T-helper 2 cell treated with Interferon-gamma antibody and Interleukin-4, amounts not matched to agents 5 μg/mL and 100 μg/mL, for 36 hours (primary cell): ENCODE results near the gene TFDP1.

Experiments
- DNase-seq: peaks from one replicate; pipeline ENCODE4 v3.0.0; 2021; ENCODE audit warnings: low spot score
- H3K27ac Mint-ChIP-seq: one replicate; pipeline ENCODE4 v1.8.0; 2021; ENCODE audit warnings: mild to moderate bottlenecking, mixed read lengths
- H3K27me3 Mint-ChIP-seq: one replicate; pipeline ENCODE4 v1.8.0; 2021; ENCODE audit warnings: low read depth, mixed read lengths
- H3K36me3 Mint-ChIP-seq: one replicate; pipeline ENCODE4 v1.8.0; 2021; ENCODE audit warnings: low read depth, mixed read lengths
- H3K4me1 Mint-ChIP-seq: one replicate; pipeline ENCODE4 v1.8.0; 2021; ENCODE audit warnings: low read depth, mixed read lengths
- H3K4me3 Mint-ChIP-seq: one replicate; pipeline ENCODE4 v1.8.0; 2022; ENCODE audit warnings: mild to moderate bottlenecking, moderate library complexity, mixed read lengths
- H3K9me3 Mint-ChIP-seq: one replicate; pipeline ENCODE4 v1.8.0; 2021; ENCODE audit warnings: mixed read lengths

TFDP1 gene

DNA sequence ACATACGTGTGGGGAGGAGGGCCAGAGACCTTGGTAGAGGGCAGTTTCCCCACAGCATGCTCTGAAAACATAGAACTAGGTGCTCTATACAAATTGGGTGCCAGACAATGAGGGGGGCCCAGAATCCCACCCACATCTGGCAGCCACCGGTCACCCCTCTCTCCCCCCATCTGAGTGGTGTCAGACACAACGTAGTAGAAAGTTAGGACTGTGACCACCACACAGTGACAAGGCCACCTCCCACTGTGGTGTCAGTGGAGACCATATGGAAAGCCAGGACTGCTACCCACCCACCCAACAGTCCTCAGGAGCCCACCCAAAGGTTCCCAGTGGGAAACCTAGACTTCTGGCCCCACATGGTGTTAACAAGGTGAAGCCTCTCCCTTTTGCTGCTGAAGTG is 75.5 kb downstream of the TFDP1 start:
- no peak overlapping the region for H3K27ac Mint-ChIP-seq
- no peak for DNase-seq
- H3K9me3 Mint-ChIP-seq: peaks cover 14% of the 10 kb centered on the region
- H3K4me1 Mint-ChIP-seq: no peaks in the 10 kb centered on the region
- H3K27me3 Mint-ChIP-seq: no peaks in the 10 kb centered on the region
- H3K36me3 Mint-ChIP-seq: no peaks in the 10 kb centered on the region
- no peak overlapping the region for H3K4me3 Mint-ChIP-seq

DNA sequence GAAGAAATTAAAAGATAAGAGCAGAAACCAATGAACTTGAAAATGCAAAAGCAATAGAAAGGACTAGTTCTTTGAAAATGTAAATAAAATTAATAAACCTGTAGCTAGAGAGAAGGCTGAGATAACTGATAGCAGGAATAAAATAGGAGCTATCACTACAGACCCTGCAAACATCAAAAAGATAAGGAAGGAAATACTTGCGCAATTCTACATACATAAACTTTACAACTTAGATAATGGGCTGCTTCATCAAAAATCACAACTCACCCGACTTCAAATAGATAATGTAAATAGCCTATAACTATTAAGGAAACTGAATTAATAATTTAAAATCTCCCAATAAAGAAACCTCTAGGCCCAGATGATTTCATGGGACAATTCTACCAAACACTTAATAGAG is 77.0 kb downstream of the TFDP1 start:
- no peaks in the 10 kb centered on the region for H3K4me1 Mint-ChIP-seq
- peaks cover 14% of the 10 kb centered on the region for H3K9me3 Mint-ChIP-seq
- H3K27me3 Mint-ChIP-seq: no peaks in the 10 kb centered on the region
- H3K4me3 Mint-ChIP-seq: no peak overlapping the region
- H3K36me3 Mint-ChIP-seq: no peaks in the 10 kb centered on the region
- no peak overlapping the region for H3K27ac Mint-ChIP-seq
- DNase-seq: no peak

DNA sequence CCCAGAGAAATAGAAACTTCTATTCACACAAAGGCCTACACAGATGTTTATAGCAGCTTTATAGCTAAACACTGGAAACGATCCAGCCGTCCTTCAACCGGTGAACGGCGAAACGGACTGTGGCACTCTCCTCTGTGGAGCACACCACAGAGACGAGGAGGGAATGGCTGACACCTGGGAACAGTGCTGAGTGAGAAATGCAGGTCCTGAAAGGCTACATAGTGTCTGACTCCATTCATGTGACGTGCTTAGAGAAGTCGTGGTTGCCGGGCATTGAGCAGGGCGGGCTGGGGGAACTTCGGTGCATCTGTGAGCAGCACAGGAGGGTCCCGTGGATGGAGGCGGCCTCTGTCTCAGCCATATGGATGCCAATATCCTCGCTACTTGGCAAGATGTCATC is 79.4 kb downstream of the TFDP1 start:
- Mint-ChIP-seq H3K27me3 (no peaks in the 10 kb centered on the region), H3K9me3 (peaks cover 14% of the 10 kb centered on the region), H3K27ac (no peak overlapping the region), H3K36me3 (no peaks in the 10 kb centered on the region), H3K4me1 (peaks cover under 1% of the 10 kb centered on the region), H3K4me3 (no peak overlapping the region)
- no peak for DNase-seq

DNA sequence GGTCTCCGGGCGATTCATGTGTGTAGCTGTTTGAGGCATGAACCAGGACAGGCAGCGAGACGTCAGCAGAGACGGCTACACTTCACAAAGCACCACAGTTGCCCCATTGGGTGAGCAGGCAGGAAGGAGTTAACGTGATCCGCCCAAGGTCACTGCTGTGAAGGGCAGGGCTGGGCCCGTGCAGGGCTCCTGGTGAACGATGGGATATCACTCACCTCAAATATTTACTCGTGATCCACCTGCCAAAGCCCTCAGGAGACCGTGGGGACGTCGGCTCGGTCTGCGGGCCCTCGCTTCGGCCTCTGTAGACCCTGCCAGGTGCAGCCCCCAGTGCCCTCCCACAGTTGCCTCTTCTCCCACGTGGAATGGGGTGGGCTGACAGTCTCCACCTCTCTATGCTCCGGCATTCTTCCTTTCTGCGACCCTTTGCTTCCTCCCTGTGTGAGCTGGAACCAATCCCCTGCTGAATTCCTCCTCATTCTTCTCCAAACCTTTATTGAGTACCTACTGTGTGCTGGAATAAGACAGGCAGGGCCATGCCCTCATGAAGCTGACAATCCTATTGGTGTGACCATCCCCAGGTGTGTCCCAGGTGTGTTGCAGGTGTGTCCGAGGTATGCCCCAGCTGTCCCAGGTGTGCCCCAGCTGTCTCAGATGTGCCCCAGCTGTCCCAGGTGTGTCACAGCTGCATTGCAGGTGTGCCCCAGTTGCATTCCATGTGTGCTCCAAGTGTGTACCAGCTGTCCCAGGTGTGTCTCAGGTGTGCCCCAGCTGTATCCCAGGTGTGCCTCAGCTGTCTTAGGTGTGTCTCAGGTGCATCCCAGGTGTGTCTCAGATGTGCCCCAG is 80.4 kb downstream of the TFDP1 start:
- no peaks in the 10 kb centered on the region for H3K36me3 Mint-ChIP-seq
- H3K9me3 Mint-ChIP-seq: peaks cover 14% of the 10 kb centered on the region
- H3K27me3 Mint-ChIP-seq: no peaks in the 10 kb centered on the region
- H3K4me3 Mint-ChIP-seq: no peak overlapping the region
- H3K27ac Mint-ChIP-seq: no peak overlapping the region
- H3K4me1 Mint-ChIP-seq: peaks cover 2% of the 10 kb centered on the region
- DNase-seq: no peak

DNA sequence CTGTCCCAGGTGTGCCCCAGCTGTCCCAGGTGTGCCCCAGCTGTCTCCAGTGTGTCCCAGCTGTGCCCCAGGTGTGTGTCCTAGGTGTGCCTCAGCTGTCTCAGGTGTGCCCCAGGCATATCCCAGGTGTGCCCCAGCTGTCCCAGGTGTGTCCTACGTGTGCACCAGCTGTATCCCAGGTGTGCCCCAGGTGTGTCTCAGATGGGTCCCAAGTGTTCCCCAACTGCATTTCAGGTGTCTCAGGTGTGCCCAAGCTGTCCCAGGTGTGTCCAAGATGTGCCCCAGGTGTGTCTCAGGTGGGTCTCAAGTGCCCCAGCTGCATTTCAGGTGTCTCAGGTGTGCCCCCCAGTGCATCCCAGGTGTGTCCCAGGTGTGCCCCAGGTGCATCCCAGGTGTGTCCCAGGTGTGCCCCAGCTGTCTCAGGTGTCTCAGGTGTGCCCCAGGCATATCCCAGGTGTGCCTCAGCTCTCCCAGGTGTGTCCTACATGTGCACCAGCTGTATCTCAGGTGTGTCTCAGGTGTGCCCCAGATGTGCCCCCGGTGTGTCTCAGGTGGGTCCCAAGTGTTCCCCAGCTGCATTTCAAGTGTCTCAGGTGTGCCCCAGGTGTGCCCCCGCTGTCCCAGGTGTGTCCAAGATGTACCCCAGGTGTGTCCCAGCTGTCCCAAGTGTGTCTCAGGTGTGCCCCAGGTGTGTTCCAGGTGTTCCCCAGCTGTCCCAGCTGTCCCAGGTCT is 81.2 kb downstream of the TFDP1 start:
- H3K9me3 Mint-ChIP-seq: peaks cover 12% of the 10 kb centered on the region

DNA sequence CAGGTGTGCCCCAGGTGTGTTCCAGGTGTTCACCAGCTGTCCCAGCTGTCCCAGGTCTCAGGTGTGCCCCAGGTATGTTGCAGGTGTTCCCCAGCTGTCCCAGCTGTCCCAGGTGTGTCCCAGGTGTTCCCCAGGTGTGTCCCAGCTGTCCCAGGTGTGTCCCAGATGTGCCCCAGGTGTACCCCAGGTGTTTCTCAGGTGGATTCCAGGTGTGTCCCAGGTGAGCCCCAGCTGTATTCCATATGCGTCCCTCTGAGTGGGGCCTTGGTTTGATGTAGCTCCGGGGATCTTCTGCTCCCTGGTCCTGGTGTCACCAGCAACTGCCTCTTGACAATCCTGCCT is 81.7 kb downstream of the TFDP1 start:
- Mint-ChIP-seq H3K27ac (no peak overlapping the region), H3K27me3 (no peaks in the 10 kb centered on the region), H3K4me3 (no peak overlapping the region), H3K9me3 (peaks cover 6% of the 10 kb centered on the region), H3K36me3 (no peaks in the 10 kb centered on the region), H3K4me1 (peaks cover 2% of the 10 kb centered on the region)
- no peak for DNase-seq

More for the DNA sequence above, 81.2 kb downstream of the TFDP1 start:
- Mint-ChIP-seq H3K36me3 (no peaks in the 10 kb centered on the region), H3K4me1 (peaks cover 2% of the 10 kb centered on the region), H3K27ac (no peak overlapping the region), H3K4me3 (no peak overlapping the region), H3K27me3 (no peaks in the 10 kb centered on the region)
- DNase-seq: no peak

DNA sequence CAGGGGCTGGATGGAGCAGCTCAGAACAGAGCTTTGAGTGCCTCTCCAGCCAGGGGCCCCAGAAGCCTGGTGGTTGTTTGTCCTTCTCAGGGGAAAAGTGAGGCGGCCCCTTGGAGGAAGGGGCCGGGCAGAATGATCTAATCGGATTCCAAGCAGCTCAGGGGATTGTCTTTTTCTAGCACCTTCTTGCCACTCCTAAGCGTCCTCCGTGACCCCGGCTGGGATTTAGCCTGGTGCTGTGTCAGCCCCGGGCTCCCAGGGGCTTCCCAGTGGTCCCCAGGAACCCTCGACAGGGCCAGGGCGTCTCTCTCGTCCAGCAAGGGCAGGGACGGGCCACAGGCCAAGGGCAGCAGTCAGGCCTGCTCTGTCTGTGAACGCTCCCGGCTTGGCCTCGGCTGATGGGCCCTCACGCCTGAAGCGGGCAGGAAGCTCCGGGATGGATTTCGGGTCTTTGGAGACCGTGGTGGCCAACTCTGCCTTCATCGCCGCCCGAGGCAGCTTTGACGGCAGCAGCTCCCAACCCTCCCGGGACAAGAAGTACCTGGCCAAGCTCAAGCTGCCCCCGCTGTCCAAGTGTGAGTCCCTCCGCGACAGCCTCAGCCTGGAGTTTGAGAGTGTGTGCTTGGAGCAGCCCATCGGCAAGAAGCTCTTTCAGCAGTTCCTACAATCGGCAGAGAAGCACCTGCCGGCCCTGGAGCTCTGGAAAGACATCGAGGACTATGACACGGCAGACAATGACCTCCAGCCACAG is 82.6 kb downstream of the TFDP1 start, which contains the start of gene GRK1:
TSS of gene GRK1 (plus strand) at position 269 of the 751 bp plus-strand sequence. CDS start at position 437, 168 bp downstream.
- H3K27me3 Mint-ChIP-seq: no peaks in the 10 kb centered on the region
- H3K36me3 Mint-ChIP-seq: no peaks in the 10 kb centered on the region
- H3K27ac Mint-ChIP-seq: no peak within 1 kb of the TSS
- H3K9me3 Mint-ChIP-seq: peaks cover 1% of the 10 kb centered on the region
- no peak for DNase-seq
- H3K4me3 Mint-ChIP-seq: no peak within 1 kb of the TSS
- peaks cover 2% of the 10 kb centered on the region for H3K4me1 Mint-ChIP-seq

DNA sequence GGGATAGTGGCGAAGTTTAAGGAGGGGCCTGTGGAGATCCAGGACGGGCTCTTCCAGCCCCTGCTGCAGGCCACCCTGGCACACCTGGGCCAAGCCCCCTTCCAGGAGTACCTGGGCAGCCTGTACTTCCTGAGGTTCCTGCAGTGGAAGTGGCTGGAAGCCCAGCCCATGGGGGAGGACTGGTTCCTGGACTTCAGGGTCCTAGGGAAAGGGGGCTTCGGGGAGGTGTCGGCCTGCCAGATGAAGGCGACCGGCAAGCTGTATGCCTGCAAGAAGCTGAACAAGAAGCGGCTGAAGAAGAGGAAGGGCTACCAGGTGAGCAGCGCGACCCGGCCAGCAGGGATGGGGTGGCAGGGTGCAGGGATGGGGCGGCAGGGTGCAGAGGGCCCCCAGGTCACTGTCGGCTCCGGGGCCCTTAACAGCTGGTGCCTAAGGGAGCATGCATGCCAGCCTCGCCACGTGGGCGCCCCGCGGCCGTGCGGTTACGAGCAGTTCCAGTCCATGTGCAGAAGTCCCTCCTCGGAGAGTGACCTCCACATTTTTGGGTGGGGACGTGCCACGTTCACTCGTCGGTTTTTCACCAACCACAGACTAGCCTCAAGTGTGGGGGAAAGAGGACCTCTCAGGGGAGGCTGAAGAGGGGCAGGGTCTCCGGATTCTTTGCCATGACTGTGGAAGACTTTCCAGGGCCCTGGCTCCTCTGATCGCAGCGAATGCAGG is 83.4 kb downstream of the TFDP1 start:
- H3K36me3 Mint-ChIP-seq: no peaks in the 10 kb centered on the region
- H3K9me3 Mint-ChIP-seq: peaks cover 5% of the 10 kb centered on the region
- no peaks in the 10 kb centered on the region for H3K27me3 Mint-ChIP-seq
- H3K4me3 Mint-ChIP-seq: no peak overlapping the region
- DNase-seq: no peak
- H3K27ac Mint-ChIP-seq: no peak overlapping the region
- peaks cover 2% of the 10 kb centered on the region for H3K4me1 Mint-ChIP-seq

DNA sequence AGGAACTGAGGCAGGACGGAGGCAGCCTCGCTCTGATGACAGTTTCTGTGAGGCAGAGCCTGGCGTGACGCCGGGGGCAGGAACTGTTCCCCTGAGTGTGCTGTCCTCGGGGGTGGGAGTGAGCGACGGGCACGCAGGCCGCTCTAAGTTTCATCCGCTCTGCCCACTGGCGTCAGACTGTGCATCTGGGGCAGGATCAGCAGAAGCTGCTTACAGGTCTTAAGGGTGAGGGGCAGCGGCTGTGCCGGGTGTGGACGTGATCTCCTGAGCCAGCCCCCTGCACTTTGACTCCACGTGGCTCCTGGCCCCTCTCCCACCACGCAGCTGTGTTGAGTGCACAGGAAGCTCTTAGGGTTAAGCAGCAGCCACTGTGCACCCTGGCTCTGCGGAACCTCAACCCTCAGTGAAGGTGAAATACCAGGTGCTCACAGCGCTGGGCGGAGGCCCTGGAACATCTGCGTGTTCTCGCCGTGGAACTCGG is 84.0 kb downstream of the TFDP1 start:
- Mint-ChIP-seq H3K36me3 (no peaks in the 10 kb centered on the region), H3K27ac (no peak overlapping the region), H3K4me1 (peaks cover 2% of the 10 kb centered on the region), H3K27me3 (no peaks in the 10 kb centered on the region), H3K4me3 (no peak overlapping the region), H3K9me3 (peaks cover 5% of the 10 kb centered on the region)
- no peak for DNase-seq

DNA sequence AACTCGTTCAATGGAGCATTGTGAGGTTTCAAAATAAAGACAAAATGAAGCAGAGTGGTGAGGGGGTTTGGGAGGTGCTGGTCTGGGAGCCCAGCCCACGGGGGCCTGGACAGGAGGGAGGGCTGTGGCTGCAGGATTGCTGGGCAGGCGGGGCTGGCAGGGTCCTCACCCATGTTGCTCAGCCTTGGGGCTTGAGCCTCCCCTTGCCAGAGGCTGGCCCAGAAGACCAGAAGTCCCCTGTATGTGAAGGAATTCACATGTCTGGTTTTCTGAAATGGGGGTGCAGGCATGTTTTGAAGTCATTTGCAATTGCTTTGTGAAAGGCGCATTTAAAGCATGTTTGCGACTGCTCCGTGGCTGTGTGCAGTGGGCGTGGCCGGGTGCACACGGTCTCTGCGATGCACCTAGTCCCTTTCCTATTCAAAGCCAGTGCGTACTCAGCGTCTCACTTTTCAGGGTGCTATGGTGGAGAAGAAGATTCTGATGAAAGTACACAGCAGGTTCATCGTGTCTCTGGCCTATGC is 84.7 kb downstream of the TFDP1 start:
- Mint-ChIP-seq H3K27ac (no peak overlapping the region), H3K4me3 (no peak overlapping the region), H3K4me1 (peaks cover 2% of the 10 kb centered on the region), H3K36me3 (no peaks in the 10 kb centered on the region), H3K9me3 (peaks cover 5% of the 10 kb centered on the region), H3K27me3 (no peaks in the 10 kb centered on the region)
- no peak for DNase-seq

DNA sequence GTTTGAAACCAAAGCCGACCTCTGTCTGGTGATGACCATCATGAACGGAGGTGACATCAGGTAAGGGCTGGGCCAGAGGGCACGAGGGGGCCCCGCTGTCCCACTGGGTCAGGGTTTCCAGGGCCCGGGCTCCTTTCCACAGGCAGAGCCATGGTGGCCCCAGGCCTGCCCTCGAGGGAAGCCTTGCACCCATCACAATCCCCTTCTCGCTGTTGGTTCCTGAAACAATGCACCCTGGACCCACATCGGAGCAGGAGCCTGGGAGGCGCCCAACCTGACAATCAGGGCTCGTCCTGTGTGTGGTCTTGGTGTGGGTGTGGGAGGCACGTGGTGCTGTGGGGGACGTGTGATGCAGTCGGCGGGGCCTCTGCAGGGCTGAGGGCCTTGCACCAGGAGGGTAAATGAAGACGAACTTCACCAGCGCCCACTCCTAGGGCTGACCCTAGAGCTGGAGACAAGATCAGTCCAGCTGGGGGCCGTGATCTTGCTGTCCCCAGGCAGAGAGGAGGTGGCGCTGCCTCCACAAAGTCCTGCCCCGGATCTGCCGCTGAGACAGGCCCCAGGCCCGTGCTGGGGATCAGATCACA is 85.3 kb downstream of the TFDP1 start:
- Mint-ChIP-seq H3K27ac (no peak overlapping the region), H3K36me3 (no peaks in the 10 kb centered on the region), H3K27me3 (no peaks in the 10 kb centered on the region), H3K9me3 (peaks cover 5% of the 10 kb centered on the region), H3K4me3 (no peak overlapping the region), H3K4me1 (peaks cover 2% of the 10 kb centered on the region)
- no peak for DNase-seq

DNA sequence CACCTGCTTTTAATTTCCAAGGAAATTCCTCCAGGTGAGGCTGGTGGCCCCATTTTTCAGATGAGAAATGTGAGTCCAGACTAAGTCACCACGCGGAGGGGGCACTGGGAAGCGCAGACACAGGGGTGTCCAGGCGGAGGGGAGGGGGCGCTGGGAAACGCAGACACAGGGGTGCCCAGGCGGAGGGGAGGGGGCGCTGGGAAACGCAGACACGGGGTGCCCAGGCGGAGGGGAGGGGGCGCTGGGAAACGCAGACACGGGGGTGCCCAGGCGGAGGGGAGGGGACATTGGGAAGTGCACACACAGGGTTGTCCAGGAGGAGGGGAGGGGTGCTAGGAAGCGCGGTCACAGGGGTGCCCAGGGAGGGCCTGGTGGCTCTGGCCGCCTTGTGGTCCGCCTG is 86.0 kb downstream of the TFDP1 start:
- H3K36me3 Mint-ChIP-seq: no peaks in the 10 kb centered on the region
- H3K9me3 Mint-ChIP-seq: peaks cover 5% of the 10 kb centered on the region
- H3K4me1 Mint-ChIP-seq: peaks cover 2% of the 10 kb centered on the region
- DNase-seq: no peak
- H3K27me3 Mint-ChIP-seq: no peaks in the 10 kb centered on the region
- no peak overlapping the region for H3K4me3 Mint-ChIP-seq
- no peak overlapping the region for H3K27ac Mint-ChIP-seq
